Measurements from ENCODE around the gene SP7. TPM values are rescaled to one million over a fixed set of nuclear protein-coding genes. Genes with fewer than 3 reads are reported as not detected.
"Not testable (repeated sequence)": the region's sequence is repeated elsewhere in the genome, so short reads cannot be mapped to it uniquely, and the experiment has no call there.

The SP7 gene
- polyA plus RNA-seq, 1 donor, result 0.13 TPM

DNA sequence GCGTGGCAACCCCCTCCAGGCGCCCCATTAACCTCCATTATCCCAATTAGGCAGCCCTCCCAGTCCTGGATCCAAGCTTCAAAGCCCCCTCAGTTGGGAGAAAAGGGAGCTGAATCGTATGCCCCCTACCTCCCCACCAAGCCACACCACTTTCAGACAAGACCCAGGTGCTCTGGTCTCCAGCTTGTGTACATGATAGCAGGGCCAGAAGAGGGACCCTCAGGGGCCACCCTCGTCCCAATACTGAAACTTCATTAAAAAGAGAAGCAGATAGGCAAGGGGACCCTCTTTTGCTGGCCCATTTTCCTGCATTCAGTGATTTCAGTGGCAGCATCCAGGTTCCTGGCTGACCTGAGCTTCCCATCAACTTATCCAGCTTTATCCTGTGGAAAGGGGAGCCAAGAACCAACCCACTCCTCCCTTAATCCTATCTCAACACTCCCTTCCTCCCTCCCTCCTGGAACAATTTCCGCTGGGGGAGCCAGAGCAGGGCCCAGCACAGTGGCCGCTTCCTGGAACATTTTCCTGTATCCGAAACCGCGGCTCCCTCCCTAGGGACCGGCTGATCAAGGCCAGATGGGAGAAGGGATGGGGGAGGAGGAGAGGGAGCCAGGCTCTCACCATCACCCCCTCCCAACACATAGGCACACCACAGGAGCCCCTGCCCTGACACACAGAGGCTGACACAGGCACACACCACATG, 9.5 kb upstream of the SP7 start:
- DNase-seq, result peak; percentile 52

DNA sequence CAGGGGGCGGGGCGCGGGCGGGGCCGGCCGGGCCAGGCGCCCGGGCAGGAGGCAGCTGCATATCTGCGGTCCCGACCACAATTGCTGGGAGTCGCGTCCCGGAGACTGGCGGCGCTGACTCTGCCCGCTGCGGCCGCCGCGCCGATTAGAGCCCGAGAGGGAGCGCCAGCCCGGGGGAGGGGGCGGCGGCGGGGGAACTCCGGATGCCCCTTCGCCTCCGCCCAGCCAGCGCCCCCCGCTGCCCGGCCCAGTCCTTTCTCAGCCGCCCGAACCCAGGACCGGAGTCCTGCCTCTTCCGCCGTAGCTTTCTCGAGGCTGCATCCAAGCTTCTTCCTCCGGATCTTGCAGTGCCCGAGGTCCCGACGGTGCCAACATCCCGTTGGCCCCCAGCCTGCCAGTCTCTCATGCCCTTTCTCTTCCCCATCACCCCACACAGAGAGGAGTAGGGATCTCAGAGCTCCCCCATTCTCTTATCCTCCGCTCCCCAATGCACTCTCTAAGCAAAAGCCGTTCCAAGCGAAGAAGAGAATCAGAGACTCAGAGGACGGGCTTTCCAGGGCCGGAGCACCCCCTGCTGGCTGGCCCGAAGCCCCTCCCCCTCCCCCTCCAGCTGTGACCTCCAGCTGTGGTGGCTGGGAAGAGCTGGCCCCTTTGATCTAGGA, 8.8 kb upstream of the SP7 start:
- DNase-seq, result peak; percentile 85

DNA sequence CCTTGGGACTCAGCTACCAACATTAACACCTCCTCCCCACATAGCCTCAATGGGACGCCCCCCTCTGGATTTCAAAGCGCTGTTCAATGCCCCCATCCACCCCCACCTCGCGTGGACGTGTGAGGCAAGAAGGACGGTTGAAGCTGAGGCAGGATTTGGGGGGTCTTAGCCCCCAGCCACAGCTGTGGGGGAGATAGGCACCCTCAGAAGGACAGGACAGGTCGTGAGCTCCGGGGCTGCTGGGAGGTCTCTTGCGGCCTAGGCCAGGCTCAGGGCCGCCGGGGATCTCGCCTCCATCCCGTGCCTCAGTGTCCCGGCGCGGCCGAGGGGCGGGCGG, 8.3 kb upstream of the SP7 start:
- DNase-seq, result no peak

DNA sequence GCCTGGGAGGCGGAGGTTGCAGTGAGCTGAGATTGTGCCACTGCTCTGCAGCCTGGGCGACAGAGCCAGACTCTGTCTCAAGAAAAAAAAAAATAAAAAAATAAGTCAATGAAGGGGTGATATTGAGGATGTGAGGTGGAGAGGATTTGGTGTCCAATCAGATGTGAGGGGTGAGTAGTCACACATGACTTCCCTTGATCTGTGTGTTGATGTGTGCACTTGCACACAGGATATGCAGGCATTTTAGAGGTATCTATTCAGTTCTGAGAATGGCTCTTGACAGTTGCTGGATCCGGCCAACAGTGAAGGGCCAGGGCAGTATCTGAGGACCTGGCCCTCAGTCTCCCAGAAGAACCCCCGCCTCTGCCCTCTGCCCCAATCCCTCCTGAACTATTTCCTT, 7.8 kb upstream of the SP7 start:
- DNase-seq, result no peak

DNA sequence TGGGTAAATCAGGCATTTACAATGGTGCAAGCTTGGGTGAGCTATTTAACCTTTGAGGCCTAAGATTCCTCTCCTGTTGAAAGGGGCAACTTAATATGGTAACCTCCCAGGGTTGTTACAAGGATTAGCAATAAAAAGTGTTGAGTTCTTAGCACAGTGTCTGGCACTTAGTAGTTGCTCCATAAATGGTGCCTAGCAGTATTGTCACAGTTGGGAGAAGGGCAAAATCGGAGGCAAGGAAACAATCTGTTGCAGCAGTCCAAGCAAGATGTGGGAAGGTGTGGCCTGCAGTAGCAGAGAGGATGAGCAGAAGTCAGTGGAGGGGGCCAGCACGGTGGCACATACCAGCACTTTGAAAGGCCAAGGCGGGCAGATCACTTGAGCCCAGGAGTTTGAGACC, 7.3 kb upstream of the SP7 start:
- DNase-seq, result no peak

DNA sequence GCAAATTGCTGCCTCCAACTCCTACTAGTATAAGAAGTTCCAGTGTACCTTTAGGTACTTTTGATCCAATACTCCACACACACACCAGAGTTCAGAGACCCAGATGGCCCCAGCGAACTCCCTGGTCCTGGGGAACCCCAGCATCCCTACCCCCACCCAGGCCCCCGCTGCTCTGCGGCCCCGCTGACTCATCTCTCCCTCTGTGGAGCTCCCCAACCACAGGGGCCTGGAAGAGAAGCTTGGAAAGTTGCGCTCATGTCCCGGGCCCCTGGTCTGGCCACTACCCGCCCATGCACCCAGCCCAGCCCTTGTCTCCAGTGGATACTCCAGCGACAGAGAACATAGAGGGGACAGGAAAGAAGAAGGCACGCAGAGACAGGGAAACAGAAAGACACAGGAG, 4.2 kb upstream of the SP7 start:
- DNase-seq, result no peak

DNA sequence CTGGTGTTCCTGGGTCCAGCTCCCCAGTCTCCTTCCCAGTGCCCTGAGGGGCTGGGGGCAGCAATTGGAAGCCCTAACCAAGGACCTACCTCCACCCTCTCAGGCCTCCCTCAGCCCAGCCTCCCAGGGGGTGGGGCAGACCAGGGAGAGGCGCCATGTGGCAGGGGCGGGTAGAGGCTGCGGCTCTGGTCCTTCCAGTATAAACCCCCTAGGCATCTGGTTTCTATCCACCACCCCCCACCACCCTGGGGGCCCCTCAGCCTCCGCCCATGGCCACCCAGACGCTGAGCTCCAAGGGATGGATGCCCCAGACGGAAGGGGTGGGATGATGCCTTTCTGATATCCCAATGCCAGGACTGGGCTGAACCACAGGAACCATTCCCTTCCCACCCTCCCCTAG, 2.8 kb upstream of the SP7 start:
- no peak for DNase-seq

DNA sequence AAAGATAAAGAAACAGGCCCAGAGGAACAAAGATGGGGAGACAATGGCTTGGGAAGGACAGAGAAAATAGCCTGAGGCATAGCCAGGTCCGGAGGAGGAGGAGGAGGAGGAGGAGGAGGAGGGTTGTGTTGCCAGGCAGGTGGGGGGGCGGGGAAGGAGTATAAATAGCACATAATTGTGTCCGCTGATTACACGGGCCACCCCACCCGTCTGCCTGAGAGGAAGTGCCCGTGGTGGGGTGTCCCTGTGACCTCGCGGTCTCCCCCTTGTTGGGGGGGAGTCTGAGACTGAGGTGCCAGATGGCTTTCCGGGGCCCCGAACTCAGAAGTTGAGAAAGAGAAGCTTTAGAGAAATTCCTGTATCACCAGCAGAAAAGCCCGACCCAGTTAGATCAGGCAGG, 1.9 kb upstream of the SP7 start:
- no peak for DNase-seq

DNA sequence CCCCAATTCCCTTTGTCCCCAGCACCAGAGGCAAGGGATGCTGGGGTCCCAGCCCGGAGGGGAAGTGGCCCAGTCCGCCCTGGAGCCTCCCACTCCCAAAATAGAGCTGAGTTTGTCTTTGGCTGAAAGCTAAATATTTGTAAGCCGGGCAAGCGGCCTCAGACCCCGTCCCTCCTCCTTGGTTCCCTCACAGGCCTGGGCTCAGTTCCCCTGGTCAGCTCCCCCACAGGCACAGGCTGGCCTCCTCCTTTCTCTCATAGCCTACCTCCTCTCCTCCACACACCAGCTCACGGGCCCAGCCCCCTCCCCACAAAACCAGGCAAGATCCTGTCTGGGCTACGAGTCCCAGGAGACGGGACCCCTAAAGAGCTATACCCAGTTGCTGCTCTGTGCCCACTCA, 1.3 kb downstream of the SP7 start:
- no peak for DNase-seq

DNA sequence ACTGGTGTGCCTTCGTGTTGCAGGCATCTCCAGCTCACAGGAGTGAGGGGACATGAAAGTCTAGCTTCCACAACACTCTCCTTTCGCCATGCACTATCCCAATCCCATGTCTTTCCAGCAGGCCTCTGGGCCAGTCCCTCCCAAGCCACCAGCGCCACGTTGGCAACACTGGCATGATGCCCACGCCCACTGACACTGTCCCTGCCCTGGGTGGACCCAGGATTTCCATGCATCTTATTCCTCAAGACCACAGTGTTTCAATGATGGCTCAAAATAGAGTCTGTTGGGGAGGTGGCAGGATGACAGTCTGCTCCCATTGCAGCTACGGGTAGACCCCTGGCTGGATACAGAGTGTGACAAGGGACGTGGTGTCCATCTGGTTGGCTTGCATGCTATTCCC, 2.3 kb downstream of the SP7 start:
- DNase-seq, result no peak

DNA sequence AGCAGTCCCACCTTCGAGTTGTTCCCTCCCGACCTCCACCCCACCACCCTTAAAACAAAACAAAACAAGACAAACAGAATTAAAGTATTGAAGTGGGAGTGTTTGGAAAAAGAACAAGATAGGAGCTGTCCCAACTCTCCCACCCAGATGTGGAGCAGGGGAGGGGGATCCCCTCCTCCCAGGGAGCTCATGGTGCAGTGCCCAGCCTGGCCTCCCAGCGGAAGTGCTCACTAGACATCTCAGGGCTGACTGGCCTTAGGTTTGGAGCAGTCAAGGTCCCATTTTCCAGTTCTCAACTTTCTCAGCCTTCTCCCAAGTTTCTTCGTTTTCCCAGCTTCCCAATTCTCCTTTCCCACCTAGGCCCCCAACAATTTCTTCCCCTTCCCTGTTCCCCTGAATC, 2.9 kb downstream of the SP7 start:
- no peak for DNase-seq

DNA sequence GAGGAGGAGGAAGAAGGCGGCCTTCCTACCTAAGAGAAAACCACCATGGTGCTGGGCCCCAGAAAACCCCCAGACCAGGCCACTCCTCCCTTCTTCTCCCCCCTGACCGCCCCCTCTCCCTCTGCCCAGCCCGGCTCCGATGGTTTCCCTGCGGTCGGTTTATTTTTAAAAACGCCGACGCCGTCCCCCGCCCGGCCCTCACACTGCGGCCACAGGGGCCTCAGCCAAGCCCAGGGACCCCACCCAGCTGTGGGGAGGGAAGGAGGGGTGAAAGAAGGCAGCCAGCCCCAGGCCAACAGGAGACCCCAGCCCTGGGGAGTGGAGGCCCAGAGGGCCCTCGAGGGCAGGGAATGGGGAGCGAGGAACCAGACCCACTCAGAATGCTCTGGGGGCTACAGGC, 3.4 kb downstream of the SP7 start:
- no peak for DNase-seq

DNA sequence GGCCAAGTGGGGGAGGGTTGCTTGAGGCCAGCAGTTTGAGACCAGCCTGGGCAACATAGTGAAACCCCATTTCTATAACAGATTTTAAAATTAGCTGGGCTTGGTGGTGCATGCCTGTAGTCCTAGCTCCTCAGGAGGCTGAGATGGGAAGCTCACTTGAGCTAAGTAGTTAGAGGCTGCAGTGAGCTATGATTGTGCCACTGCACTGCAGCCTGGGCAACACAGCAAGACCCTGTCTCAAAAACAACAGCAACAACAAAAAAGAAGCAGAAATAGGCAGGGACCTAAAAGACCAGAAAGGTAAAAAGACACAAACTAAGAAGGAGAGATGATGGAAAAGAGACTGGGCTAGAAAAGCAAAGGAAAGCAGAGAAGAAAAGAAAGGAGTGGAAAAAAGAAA, 3.8 kb downstream of the SP7 start:
- DNase-seq, result not testable (repeated sequence)

DNA sequence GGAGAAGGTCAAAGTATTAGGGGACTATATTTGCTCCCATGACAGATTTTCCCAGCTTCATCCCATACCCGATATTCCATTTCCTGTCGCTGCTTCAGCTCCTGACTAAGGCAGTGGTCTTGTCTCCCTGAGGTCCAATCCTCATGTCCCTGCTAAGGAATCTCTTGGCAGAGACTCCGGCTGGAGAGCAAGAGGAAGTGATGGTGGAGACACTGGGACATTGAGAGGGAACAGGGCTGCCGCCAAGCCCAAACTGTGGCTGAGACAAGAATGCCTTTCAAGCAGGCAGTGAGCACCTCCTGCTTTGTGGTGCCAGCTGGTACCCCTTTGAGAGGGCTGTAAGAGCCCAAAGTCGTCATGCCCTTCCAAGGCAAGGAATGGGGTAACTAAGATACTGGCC, 5.5 kb downstream of the SP7 start:
- no peak for DNase-seq

DNA sequence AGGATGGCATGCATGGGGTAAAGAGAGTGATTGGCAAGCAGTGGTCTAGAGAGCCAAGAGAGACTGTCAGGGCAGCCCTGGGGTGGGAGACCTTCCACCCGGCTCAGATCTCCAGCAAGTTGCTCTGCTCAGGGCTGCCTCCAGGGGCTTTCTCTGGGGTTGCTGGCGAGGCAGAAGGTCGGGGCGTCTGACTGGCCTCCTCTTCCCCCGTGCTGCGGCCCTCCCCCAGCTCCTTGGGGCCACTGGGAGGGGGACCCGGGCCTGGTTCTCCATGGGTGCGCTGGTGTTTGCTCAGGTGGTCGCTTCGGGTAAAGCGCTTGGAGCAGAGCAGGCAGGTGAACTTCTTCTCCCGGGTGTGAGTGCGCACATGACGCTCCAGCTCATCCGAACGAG, 8.1 kb downstream of the SP7 start:
- no peak for DNase-seq

DNA sequence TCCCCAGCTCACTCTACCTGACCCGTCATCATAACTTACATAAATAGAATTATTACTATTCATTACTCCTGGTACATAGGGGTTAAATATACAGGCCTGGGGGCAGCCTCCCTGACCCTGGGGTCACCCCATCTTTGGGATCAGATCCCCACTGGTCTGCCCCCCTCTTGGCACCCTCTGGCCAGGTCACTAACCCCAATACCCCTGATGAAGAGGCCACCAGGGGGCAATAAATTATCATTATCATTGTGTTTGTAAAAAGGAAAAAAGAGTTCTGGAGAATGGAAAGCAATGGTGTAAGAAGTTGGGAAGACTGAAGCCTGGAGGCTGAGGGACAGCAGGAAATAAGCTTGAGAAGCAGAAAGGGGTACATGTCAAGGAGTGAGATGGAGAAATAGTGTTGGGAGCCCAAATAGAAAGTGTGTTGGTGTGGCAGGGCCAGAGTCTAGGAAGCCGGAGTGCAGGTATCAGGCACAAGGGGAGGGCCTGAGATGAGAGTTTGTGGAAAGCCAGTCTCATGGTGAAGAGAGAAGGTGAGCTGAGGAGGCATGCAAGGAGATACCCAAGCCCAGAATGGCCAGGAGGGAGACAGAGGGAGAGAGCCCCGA, 8.6 kb downstream of the SP7 start:
- DNase-seq, result no peak

DNA sequence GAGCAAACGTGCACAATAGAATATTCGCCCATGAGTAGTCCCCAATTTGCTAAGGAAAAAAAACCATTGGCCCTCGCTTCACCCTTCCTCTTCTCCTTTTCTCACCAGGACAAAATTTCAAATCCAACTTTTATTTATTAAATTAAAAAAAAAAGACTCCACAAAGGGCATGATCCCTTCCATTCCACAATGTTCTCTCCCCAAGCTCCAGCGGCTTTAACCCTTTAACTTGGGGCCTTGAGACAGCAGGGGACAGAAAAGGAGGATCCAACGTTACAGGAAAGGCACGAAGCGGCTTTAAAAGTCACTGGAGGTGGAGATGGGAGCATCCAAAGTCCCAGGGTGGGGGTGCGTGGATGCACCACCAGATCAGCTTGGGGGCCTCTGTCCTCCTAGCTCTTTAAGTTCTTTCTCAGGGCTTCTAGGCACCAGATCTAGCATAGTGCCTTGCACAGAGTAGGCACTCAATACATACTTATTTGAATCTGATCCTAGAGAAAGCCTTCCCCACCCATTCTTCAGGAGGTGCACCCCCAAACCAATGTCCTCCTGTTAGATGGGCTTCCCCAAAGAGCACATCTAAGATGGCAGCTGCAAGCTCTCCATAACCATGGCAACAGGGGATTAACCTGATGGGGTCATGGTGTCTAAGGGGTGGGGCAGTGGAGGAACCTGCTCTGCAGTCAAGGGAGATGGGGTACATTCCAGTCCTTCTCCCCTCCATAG, 9.5 kb downstream of the SP7 start:
- DNase-seq, result no peak

DNA sequence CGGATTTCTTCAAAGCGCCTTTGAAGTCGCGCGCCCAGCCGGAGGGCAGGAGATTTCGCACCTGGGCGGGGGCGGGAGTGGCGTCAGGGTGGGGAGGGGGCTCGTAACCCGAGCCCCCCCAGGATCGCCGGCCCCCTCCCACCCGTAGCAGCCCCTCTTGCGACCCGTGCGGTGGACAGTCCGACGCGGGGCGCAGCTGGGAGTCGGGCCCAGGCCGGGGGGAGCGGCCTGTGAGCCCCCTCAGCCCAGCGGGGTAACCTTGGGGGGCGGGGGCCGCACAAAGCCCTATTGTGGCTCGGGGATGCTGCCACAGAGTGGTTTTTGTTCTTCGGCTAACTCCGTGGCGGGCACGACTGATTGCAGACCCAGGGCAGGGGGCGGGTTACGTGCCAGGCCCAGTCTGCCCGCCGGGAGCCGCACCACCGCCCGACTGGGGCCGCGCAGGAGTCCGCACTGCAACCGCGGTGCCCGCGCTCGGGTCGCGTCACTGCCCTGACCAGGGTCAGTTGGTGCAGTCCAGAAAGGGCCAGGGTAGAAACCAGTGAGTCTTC, 10.6 kb downstream of the SP7 start:
- DNase-seq, result no peak

DNA sequence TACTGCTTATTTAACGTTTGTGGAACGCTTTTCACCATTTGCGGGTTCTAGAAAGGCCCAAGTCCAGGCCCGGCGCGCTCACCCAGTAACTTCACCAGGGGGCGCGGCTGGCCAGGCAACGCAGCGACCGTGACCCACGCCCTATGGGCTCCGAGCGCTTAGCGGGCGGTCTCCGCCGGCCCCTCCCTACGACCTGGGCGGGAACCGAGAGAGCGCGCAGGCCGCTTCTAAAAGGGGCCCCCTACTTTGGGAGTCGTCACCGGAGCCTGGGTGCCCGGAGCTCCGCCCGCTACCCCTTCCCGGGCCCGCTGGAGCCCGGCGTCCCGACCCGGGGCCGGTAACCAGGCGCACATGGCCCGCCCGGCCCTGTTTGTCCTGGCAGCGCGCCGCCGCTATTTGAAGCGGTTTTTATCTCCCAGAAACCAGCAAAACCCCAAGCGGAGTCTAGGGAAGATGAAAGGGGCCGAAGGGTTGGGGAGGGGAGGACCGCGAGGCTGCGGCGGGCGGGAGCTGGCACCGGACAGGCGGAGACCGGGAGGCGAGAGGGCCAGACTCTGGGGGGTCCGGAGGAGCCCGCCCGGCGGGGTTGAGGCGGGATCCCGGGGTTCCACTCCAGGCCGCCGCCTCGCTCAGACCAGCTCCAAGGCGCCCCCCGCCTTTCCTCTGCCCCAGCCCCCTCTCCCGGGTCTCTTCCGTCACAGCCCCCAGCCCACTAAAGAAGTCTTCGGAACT, 11.2 kb downstream of the SP7 start:
- peak; percentile 92 for DNase-seq

DNA sequence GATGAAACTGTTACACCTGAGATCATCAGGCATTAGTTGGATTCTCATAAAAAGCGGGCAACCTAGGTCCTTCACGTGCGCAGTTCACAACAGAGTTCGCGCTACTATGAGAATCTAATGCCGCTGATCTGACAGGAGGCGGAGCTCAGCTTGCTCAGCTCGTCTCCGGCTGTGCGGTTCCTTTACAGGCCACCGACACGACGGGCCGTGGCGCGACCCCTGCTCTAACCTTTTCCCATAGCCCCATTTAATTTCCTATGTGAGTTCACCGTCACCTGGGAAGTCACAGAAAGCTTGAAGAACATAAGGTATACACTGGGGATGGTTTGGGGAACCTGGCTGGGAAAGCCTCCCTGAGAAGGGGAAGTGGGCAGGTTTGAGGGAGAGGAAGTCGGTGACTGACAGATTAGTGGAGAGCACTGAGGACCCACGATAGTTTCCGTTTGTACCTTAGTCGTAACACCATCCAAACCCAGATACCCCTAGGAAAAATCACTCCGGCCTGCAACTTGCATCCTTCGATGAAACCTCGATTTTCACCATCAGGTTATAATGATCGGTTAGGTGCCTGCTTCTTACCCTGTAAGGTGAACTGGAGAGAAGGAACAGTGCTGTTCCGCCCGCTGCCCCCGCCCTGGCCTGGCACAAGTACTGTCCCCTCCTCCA, 11.9 kb downstream of the SP7 start:
- no peak for DNase-seq

DNA sequence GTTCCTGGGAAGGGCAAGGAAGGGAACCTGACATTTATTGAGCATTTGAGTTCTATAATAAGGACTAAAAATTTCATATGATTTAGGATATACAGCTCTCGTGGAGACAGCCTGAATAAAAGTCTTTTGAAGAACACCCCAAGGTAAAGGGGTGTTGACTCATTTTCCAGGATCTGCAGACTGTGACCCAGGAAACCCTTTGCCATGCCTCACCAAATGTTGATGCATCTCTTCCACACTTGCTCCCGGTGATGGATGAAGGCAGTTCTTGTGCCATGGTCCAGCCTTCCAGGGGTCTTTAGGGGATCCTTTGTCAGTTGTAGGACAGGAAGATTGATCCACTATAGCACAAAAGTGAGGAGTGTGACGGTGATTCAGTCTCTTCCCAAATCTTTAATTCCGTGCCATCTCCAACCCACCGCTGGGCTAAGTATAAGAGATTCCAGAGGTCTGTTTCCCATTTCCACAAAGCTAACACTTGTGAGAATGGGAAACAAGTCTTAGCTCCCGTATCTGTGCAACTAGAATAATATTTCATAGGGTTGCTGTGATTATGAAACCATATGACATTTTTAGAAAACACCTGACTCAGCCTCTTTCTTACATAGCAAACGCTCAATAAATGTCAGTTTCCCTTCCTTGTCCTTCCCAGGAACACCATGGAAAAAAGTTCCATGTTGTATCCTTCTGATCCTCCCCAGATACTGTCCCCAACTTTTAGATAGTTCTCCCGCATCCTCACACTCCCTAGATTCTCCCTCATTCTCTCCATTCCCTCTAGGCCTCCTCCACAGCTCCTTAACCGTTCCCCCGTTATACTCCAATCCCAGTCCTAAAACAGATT, 15.6 kb downstream of the SP7 start:
- no peak for DNase-seq
